ENCODE measurements around the gene AP4B1. TPM values are rescaled to one million over a fixed set of nuclear protein-coding genes. Genes with fewer than 3 reads are reported as not detected.

AP4B1 gene
- total and polyA plus RNA-seq, 2 of the 13 experiments (the other 11 are each of a cell fraction or from before 2014, with no cell fraction given) = 8.5 to 12.0 TPM

DNA sequence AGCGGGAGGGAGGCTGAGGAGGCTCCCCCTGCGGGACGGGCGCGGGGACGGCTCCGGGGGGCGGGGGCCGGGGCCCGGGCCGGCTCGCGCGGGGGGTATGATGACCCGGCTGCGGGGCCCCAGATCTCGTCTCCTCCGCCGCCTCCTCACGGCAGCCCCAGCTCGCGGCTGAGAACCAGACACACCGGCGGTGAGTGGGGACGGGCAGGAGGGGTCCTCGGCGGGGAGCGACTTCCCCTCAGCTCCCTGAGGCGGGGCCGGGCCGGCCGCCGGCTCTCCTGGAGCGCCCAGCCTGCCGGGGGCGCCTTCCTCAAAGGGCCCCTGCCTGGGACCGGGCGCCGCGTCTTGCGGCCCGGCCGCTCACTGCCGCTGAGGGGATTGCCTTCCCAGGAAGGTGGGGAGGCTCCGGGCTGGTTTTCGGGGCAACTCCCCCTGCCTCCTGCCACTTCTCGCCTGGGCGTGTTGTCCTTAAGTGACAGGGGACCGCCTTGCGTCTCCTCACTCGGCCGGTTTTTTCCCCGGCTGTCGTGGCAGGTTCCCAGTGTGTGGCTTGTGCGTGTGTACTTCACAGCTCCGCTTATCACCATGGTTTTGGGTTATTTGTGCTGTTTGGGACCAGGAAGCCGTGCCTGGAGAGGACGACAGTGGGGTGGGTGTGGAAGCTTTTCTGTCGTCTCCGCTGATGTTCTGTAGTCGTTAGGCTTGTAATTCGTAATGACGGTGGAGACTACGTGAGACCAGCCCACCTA is 25.3 kb upstream of the AP4B1 start (continued):
- TF ChIP-seq, protein P1, sequence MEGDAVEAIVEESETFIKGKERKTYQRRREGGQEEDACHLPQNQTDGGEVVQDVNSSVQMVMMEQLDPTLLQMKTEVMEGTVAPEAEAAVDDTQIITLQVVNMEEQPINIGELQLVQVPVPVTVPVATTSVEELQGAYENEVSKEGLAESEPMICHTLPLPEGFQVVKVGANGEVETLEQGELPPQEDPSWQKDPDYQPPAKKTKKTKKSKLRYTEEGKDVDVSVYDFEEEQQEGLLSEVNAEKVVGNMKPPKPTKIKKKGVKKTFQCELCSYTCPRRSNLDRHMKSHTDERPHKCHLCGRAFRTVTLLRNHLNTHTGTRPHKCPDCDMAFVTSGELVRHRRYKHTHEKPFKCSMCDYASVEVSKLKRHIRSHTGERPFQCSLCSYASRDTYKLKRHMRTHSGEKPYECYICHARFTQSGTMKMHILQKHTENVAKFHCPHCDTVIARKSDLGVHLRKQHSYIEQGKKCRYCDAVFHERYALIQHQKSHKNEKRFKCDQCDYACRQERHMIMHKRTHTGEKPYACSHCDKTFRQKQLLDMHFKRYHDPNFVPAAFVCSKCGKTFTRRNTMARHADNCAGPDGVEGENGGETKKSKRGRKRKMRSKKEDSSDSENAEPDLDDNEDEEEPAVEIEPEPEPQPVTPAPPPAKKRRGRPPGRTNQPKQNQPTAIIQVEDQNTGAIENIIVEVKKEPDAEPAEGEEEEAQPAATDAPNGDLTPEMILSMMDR (CRISPR knock-in tag; IDR thresholded peaks at IDR 0.05) = peak; percentile 37
- no peak for TF ChIP-seq ZSCAN25 (CRISPR knock-in tag; IDR thresholded peaks at IDR 0.05)
- TF ChIP-seq ARHGAP35 (CRISPR knock-in tag; IDR thresholded peaks at IDR 0.05; ENCODE audit: borderline replicate concordance) = no peak
- TF ChIP-seq PRDM10 (CRISPR knock-in tag; IDR thresholded peaks at IDR 0.05; ENCODE audit: low read depth) = no peak
- no peak for TF ChIP-seq STAT6 (CRISPR knock-in tag; IDR thresholded peaks at IDR 0.05; ENCODE audit: borderline replicate concordance)
- TF ChIP-seq PITX1 (CRISPR knock-in tag; IDR thresholded peaks at IDR 0.05) = peak; percentile 42; the same call in 1 of the 2 replicates
- TF ChIP-seq GATAD2A (CRISPR knock-in tag; IDR thresholded peaks at IDR 0.05) = no peak
- TF ChIP-seq, protein P2, sequence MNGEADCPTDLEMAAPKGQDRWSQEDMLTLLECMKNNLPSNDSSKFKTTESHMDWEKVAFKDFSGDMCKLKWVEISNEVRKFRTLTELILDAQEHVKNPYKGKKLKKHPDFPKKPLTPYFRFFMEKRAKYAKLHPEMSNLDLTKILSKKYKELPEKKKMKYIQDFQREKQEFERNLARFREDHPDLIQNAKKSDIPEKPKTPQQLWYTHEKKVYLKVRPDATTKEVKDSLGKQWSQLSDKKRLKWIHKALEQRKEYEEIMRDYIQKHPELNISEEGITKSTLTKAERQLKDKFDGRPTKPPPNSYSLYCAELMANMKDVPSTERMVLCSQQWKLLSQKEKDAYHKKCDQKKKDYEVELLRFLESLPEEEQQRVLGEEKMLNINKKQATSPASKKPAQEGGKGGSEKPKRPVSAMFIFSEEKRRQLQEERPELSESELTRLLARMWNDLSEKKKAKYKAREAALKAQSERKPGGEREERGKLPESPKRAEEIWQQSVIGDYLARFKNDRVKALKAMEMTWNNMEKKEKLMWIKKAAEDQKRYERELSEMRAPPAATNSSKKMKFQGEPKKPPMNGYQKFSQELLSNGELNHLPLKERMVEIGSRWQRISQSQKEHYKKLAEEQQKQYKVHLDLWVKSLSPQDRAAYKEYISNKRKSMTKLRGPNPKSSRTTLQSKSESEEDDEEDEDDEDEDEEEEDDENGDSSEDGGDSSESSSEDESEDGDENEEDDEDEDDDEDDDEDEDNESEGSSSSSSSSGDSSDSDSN (CRISPR knock-in tag; IDR thresholded peaks at IDR 0.05) = peak; percentile 56; the same call in 1 of the 2 replicates
- TF ChIP-seq YEATS4 (CRISPR knock-in tag; IDR thresholded peaks at IDR 0.05; ENCODE audit: borderline replicate concordance) = peak; percentile 1; the same call in 1 of the 2 replicates
- peak; percentile 67 for TF ChIP-seq PTBP1 (IDR thresholded peaks at IDR 0.05; ENCODE audit: low read depth, low read length, poor library complexity, severe bottlenecking)
- no peak for TF ChIP-seq DMAP1 (CRISPR knock-in tag; IDR thresholded peaks at IDR 0.05)
- TF ChIP-seq MYC (CRISPR knock-in tag; IDR thresholded peaks at IDR 0.05; ENCODE audit: borderline replicate concordance) = no peak
- no peak for TF ChIP-seq IRX3 (CRISPR knock-in tag; IDR thresholded peaks at IDR 0.05; ENCODE audit: borderline replicate concordance, low read depth)
- TF ChIP-seq ZMYM2 (CRISPR knock-in tag; IDR thresholded peaks at IDR 0.05) = no peak
- TF ChIP-seq JDP2 (CRISPR knock-in tag; IDR thresholded peaks at IDR 0.05; ENCODE audit: borderline replicate concordance) = no peak
- no peak for TF ChIP-seq NR2F6 (IDR thresholded peaks at IDR 0.05)
- no peak for TF ChIP-seq NR2F6 (CRISPR knock-in tag; IDR thresholded peaks at IDR 0.05)
- TF ChIP-seq TBX2 (CRISPR knock-in tag; IDR thresholded peaks at IDR 0.05; ENCODE audit: borderline replicate concordance) = no peak
- no peak for TF ChIP-seq ZNF720 (CRISPR knock-in tag; IDR thresholded peaks at IDR 0.05)
- TF ChIP-seq TBP (CRISPR knock-in tag; IDR thresholded peaks at IDR 0.05) = no peak
- TF ChIP-seq POLR2A (IDR thresholded peaks at IDR 0.05; ENCODE audit: insufficient read depth in 1 of 2, low read depth in 2 of 2, low read length in 2 of 2) = peak in 1 of 2 experiments; percentile 24; a peak in 1 of 4 replicates

All from HepG2 (cell line).